ENCODE measurements around the gene WIF1.

DNA sequence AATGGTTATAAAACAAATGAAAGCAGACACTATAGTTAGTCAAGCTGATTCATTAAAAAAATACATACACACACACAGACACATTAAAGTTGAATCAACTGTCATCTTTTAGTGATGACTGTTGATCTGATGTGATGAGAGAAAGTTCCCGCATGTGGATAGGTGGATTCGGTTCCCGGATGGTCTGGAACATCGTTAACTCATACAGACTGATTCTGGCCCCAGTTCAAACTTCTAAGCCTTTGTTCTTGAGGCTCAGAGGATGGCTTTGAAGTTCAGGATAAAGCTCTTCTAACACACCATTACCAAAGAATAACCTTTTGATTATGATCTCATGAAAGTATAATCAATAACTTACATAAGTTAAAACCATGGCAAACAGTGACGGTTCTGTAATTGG, 27.5 kb downstream of the WIF1 start:
- TF ChIP-seq CTCF (IDR thresholded peaks at IDR 0.05), result no peak
- TF ChIP-seq POLR2A (IDR thresholded peaks at IDR 0.05), result no peak

All from uterus (tissue), 2 donors.